Measurements from ENCODE around the gene ZC3HAV1.

GRCh38 chr7:139099172-139099947 is 10.2 kb downstream of the ZC3HAV1 start:
- TF ChIP-seq EZH2 (IDR thresholded peaks at IDR 0.05): no peak
- no peak for TF ChIP-seq POLR2AphosphoS5 (IDR thresholded peaks at IDR 0.05; ENCODE audit: borderline replicate concordance, low read depth, low read length)
- no peak for TF ChIP-seq FOXP2 (optimal IDR thresholded peaks at IDR 0.05; ENCODE audit: control extremely low read depth, extremely low read length, insufficient read depth)
